ENCODE results near the gene CDH12. TPM values are rescaled to one million over a fixed set of nuclear protein-coding genes. Genes with fewer than 3 reads are reported as not detected.

CDH12 gene
- total RNA-seq, 4 donors from 2014 or later, result 0.19 to 0.91 (median 0.47) TPM

DNA sequence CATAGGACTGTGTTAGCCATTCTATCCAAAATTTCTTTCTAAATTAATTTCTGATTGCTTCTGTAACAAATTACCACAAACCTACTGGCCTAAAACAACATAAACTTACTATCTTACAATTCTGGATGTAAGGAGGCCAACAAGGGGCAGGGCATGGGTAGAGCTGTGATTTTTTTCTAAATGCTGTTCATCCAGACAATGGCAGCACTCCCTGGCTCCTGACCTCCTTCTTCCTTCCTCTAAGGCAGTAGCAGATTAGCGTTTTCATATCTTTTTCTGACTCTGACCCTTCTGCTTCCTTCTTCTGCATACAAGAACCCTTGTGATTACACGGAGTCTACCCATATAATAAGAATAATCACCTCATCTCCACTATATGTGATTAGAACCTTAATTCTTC is 1005.8 kb downstream of the CDH12 start:
- H3K4me3 ChIP-seq (ENCODE audit: low read depth, poor library complexity, severe bottlenecking), result no peak overlapping the region
- intact Hi-C loops (cut with DNase I; ENCODE audit: low total_unique reads), result no loop called here
- WGBS, 2 donors, result 67 to 87% methylated on average over 2 of the region's 2 CpGs
- TF ChIP-seq, protein P1, sequence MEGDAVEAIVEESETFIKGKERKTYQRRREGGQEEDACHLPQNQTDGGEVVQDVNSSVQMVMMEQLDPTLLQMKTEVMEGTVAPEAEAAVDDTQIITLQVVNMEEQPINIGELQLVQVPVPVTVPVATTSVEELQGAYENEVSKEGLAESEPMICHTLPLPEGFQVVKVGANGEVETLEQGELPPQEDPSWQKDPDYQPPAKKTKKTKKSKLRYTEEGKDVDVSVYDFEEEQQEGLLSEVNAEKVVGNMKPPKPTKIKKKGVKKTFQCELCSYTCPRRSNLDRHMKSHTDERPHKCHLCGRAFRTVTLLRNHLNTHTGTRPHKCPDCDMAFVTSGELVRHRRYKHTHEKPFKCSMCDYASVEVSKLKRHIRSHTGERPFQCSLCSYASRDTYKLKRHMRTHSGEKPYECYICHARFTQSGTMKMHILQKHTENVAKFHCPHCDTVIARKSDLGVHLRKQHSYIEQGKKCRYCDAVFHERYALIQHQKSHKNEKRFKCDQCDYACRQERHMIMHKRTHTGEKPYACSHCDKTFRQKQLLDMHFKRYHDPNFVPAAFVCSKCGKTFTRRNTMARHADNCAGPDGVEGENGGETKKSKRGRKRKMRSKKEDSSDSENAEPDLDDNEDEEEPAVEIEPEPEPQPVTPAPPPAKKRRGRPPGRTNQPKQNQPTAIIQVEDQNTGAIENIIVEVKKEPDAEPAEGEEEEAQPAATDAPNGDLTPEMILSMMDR (IDR thresholded peaks at IDR 0.05), result no peak
- TF ChIP-seq POLR2A (IDR thresholded peaks at IDR 0.05), result no peak
- no peak for DNase-seq (ENCODE audit: low spot score in 2 of 2)

DNA sequence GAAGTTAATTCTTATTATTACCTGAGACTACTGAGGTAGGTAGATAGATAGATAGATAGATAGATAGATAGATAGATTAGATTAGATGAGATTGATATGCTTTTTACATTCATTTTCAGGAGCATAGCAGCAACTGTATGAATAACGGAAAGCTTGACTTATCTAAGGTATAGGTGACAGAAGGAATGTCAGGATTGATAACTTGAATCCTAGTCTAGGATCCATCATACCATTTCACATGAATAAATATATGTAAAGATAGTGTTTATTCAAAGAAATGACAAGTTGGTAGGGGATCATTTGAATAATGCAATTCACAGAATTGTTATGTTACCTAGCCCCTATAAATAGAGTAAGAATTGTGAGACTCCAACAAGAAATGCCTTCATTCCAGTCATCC is 1008.2 kb downstream of the CDH12 start:
- no peak overlapping the region for H3K4me3 ChIP-seq (ENCODE audit: low read depth, poor library complexity, severe bottlenecking)
- intact Hi-C loops (cut with DNase I; ENCODE audit: low total_unique reads), result no loop called here
- no peak for TF ChIP-seq POLR2A (IDR thresholded peaks at IDR 0.05)
- TF ChIP-seq, protein P1 (IDR thresholded peaks at IDR 0.05), result no peak
- 90 to 95% methylated on average over 1 of the region's 1 CpG for WGBS, 2 donors
- no peak for DNase-seq (ENCODE audit: low spot score in 2 of 2)

DNA sequence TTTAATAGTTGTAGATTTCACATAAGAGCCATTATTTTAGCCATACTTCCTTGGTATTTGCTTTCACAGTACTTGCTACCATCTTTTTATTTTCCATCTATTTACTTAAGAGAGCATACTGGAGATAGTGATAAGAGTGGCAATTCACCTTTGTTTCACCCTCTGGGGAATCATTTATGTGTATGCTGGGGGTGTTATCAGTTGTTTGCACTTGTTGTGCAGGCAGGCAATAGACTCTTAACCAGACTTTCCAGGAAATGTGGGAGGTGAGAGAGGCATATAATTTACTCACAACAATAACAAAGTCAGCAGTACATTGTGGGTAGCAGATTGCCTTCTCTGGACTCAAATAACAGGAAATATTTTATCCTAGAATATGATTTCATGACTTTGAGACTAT is 1018.3 kb downstream of the CDH12 start:
- no peak for DNase-seq (ENCODE audit: low spot score in 2 of 2)
- H3K4me3 ChIP-seq (ENCODE audit: low read depth, poor library complexity, severe bottlenecking), result no peak overlapping the region
- TF ChIP-seq POLR2A (IDR thresholded peaks at IDR 0.05), result no peak
- TF ChIP-seq, protein P1 (IDR thresholded peaks at IDR 0.05), result no peak
- intact Hi-C loops (cut with DNase I; ENCODE audit: low total_unique reads), result no loop called here

DNA sequence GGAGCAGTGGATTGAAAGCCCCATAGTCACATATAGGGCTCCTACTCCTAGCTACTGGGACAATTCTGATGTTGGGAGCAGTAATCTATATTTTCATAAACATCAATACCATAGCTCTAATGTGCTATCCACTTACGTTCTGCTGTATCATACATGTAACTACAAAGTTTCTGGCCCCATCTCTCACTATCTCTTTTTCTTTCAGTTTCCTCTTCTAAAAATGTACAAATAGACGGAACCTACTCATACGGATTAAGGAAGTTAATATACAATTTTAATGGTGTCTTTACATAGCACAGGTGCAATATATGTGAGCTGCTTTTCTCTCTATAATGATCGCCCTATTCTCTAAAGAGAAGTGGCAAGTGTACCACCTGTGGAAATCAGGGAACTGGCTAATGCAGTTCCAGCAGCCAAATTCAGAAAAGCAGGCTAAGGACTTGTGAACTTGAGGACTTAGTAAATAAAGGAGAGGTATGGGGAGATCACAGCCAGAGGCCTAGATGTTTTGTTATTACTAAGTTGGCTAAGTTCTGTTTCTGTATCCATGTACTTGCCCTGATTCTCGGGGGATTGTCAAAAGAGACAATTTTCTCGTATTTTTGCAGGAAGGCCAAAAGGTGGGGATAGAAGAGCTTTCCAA is 1021.9 kb downstream of the CDH12 start:
- intact Hi-C loops (cut with DNase I; ENCODE audit: low total_unique reads), result no loop called here
- 86 to 91% methylated on average over 6 of the region's 6 CpGs for WGBS, 2 donors
- TF ChIP-seq POLR2A (IDR thresholded peaks at IDR 0.05), result no peak
- DNase-seq (ENCODE audit: low spot score in 2 of 2), result no peak
- no peak overlapping the region for H3K4me3 ChIP-seq (ENCODE audit: low read depth, poor library complexity, severe bottlenecking)

DNA sequence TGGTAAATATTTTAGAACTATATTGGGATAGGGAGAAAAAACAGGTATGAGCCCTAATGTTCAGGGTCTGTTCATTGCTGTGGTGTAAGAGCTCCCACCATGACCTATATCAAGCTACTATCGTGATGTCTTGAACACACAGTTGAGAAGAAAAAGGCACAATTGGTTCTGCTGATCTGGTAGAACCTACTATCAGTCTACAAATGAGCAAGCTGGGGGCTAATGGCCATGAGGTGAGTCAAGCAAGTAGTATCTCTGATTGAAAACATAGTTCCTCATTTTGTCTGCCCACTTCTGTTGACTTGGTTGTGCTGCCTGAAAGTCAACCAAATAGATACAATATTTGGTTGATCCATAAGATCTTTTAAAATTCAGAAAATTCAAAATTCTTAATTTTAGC is 1026.3 kb downstream of the CDH12 start:
- H3K4me3 ChIP-seq (ENCODE audit: low read depth, poor library complexity, severe bottlenecking), result no peak overlapping the region
- intact Hi-C loops (cut with DNase I; ENCODE audit: low total_unique reads), result no loop called here
- WGBS, 2 donors, result 76 to 93% methylated on average over 1 of the region's 1 CpG
- TF ChIP-seq, protein P1 (IDR thresholded peaks at IDR 0.05), result no peak
- no peak for DNase-seq (ENCODE audit: low spot score in 2 of 2)

DNA sequence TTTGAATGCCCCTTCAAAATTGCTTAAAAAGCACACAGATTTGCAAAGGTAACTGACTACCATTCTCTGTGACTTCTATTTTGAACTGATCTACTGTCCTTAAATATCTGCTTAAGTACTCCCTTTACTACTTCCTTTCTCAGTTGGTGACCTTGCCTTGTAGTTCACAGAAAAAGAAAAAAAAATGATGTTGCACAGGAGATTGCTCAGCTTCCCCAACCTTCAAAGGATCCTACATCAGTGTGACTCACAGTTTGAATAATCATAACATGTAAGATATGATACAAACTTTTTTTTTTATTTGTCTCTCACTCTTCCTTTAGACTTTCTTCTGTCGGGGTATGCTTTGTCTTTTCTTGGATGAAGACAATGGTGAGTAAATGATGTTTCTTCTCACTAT is 1029.6 kb downstream of the CDH12 start:
- TF ChIP-seq, protein P1 (IDR thresholded peaks at IDR 0.05), result no peak
- no peak for TF ChIP-seq POLR2A (IDR thresholded peaks at IDR 0.05)
- WGBS, 2 donors, result 53 to 60% methylated on average over 1 of the region's 1 CpG

More for the DNA sequence above, 1029.6 kb downstream of the CDH12 start:
- intact Hi-C loops (cut with DNase I; ENCODE audit: low total_unique reads), result no loop called here
- H3K4me3 ChIP-seq (ENCODE audit: low read depth, poor library complexity, severe bottlenecking), result no peak overlapping the region
- DNase-seq (ENCODE audit: low spot score in 2 of 2), result no peak

Measured in lower leg skin (tissue), 4 donors.